Measurements from ENCODE around the gene PIEZO1.
"Not testable (repeated sequence)": the region's sequence is repeated elsewhere in the genome, so short reads cannot be mapped to it uniquely, and the experiment has no call there.

PIEZO1 gene, protein sequence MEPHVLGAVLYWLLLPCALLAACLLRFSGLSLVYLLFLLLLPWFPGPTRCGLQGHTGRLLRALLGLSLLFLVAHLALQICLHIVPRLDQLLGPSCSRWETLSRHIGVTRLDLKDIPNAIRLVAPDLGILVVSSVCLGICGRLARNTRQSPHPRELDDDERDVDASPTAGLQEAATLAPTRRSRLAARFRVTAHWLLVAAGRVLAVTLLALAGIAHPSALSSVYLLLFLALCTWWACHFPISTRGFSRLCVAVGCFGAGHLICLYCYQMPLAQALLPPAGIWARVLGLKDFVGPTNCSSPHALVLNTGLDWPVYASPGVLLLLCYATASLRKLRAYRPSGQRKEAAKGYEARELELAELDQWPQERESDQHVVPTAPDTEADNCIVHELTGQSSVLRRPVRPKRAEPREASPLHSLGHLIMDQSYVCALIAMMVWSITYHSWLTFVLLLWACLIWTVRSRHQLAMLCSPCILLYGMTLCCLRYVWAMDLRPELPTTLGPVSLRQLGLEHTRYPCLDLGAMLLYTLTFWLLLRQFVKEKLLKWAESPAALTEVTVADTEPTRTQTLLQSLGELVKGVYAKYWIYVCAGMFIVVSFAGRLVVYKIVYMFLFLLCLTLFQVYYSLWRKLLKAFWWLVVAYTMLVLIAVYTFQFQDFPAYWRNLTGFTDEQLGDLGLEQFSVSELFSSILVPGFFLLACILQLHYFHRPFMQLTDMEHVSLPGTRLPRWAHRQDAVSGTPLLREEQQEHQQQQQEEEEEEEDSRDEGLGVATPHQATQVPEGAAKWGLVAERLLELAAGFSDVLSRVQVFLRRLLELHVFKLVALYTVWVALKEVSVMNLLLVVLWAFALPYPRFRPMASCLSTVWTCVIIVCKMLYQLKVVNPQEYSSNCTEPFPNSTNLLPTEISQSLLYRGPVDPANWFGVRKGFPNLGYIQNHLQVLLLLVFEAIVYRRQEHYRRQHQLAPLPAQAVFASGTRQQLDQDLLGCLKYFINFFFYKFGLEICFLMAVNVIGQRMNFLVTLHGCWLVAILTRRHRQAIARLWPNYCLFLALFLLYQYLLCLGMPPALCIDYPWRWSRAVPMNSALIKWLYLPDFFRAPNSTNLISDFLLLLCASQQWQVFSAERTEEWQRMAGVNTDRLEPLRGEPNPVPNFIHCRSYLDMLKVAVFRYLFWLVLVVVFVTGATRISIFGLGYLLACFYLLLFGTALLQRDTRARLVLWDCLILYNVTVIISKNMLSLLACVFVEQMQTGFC (N-terminal part only)

DNA sequence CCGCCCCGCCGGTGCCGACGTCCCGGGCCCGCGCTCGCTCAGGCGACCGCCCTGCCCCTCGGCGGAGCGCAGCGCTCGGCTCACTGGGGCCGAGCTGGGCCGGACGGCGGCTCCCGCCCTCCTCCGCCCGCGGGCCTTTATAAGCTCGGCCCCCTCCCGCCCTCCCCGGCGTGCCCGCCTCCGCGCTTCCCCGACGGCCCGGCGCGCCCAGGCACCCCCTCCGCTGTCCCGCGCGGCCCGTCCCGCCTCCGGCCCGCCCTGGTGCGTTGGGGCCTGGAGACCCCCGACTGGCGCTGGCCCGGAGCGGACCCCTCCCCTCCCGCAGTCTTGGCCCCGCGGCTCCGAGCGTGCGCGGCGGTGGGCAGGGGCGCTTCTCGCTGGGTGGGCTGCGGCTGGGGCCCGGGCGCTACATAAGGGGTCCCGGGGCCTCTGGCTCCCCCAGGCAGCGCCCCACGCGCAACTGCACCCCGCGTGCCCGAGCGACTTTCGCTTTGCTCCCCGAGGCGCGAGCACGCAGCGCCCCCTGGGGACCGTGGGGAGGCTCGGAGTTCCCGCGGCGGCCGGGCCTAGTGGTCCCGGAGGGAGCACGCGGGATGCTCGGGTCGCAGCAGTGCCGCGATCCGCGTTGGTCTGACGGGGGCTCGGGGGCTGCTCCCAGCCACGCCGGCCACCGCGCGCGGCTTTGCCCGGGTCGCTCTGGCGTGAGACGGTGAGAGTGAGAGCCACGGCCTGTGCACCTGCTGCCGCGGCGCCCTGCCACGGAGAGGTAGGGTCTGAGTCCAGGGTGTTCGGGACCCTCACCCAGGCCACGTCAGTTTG is at the start of gene PIEZO1:
TSS of gene PIEZO1 (minus strand) at position 115 of the 819 bp plus-strand sequence. CDS start 256 bp downstream, outside the sequence.
- peak; percentile 92 for DNase-seq (ENCODE audit: low spot score)

DNA sequence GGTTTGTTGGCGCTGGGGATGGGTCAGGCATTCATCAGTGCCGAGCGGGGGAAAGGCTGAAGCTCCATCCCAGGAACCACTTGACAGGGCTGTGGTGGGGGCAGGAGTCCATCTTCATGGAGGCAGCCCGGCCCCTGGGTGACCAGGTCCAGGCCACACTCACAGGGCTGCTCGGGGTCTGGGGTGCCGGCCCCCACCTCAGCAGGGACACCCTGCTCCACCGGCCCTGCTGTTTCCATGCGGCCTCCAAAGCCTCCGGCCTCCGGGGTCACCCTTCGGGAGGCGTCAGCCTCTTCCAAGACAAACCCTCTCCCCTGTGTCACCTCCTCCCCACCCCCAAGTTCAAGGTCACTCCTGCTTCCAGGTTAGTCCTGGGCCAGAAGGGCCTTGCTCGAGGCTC is 49.6 kb upstream of the PIEZO1 start:
- DNase-seq (ENCODE audit: low spot score) = no peak

DNA sequence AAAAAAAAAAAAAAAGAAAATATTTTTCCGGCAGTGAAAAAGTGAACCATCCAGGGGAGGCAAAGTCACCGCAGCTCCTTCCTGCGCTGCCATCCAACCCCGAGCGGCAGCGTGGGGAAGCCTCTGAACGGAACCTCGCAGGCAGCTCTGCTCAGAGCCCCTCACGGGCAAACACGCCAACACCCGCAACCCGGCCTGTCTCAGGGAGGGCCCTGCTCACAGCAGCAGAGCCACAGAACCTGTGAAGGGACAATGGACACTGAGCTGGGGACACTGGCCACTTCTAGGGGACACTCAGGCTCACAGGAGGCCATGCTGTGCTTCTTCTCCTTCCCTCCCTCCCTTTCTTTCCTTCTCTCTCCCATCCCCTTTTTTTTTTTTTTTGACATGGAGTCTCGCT is 48.1 kb upstream of the PIEZO1 start:
- no peak for DNase-seq (ENCODE audit: low spot score)

DNA sequence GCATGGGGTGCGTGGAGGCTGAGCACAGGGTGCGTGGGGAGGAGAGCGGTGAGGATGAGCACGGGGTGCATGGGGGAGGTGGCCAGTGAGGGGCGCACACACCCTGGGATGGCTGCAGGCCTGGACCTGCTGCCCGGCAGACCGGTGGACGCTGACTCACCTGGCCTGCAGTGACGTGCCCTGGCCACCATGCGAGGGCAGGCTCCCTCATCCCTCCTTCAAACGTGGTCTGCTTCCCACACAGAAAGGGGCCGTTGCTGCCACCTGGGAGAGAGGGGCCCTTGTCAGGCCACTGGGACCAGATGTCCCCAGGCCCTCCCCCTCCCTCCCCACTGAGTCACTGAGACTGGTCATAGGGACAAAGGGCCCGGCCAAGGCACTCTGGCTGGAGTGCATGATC is 46.8 kb upstream of the PIEZO1 start:
- DNase-seq (ENCODE audit: low spot score) = no peak

DNA sequence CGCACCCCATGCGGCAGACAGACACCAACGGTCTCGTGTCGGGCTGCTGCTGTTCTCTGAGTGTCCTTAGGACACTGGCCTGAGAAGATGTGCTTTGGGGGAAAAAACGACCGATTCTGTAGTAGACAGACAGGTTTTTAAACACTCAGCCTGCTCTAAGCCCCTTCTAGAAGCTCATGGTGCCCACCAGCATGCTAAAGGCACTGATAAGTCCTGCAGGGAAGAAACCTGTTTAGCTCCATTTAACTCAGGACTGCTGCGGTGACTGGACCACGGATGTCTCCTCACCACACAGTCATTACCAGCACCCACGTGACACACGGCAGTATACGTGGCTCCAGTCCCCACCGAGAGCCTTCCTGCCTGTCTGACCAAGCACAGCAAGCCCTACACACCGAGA is 45.8 kb upstream of the PIEZO1 start:
- no peak for DNase-seq (ENCODE audit: low spot score)

DNA sequence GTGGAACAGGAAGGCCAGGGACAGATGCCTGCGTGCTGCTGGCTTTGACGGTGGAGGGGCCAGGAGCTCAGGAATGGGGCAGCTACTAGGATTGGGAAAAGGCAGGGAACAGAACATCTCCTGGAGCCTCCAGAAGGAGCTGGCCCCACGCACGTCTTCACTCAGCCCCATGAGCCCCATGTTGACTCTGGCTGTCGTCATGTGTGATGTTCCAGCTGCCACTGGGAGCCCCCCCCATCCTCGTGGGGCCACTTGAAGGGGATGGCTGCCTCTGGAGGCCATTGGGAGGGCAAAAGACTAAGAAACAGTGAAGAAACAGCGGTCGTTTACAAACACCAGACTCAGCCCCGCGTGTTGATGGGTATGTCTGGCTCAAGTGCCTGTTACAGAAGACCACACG is 45.2 kb upstream of the PIEZO1 start:
- DNase-seq (ENCODE audit: low spot score) = no peak

DNA sequence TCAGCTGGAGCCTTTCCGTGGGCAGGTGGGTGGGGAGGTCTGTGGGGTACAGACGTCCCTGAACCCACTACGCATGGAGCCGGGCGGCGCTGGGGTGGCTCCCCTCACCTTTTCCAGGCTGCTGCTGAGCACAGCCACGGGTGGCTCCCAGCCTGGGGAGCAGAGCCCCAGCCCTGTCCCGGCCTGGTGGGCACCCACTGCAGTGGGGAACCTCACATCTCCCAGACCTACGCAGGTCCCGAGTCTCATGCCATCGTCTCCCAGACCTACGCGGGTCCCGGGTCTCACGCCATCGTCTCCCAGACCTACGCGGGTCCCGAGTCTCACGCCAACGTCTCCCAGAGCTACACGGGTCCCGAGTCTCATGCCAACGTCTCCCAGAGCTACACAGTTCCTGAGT is 43.7 kb upstream of the PIEZO1 start:
- DNase-seq (ENCODE audit: low spot score) = no peak

DNA sequence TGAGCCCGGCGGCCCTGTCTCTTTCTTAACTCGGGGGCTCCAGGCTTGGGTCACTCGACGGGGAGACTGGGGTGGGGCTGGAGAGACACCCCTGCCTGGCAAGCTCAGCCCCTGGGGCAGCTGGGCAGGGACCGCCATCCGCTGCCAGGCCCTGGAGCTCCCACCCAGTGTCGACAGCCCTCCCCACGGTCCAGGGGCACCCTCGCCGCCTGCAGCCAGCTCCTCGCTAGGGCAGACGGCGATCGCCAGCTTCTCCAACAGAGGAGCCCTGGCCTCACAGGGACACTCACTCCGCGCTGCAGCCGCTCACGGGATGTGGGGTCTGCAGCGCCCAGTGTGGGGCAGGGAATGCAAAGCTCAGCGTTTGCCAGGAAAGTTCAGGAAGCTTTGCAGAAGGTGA is 42.7 kb upstream of the PIEZO1 start:
- DNase-seq (ENCODE audit: low spot score) = no peak

DNA sequence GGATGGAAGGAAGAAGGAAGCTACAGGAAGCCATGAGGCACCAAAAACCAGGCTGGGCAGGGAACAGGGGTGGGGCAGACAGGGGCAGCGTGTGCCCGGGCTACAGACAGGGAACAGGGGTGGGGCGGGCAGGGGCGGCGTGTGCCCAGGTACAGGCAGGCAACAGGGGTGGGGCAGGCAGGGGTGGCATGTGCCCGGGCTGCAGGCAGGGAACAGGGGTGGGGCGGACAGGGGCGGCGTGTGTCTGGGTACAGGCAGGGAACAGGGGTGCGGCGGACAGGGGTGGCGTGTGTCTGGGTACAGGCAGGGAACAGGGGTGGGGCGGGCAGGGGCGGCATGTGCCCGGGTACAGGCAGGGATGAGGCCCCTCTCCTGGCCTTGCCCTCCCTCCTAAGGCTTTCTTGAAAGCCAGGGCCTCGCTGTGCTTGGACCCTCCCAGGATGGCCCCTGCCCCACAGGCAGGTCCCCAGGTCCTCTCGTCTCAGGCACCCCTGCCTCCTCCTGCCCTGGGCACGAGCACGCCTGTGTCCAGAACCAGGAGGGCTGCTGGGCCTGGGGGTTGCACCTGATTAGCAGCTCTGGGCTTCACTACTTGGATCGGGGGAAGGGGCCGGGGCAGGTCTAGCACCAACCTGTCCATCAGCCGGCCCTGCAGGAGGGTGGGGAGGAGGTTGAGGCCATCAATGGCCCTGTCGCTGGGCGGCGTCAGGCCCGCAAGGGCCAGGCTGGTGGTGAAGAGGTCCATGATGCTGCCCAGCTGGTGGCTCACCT is 41.2 kb upstream of the PIEZO1 start:
- no peak for DNase-seq (ENCODE audit: low spot score)

DNA sequence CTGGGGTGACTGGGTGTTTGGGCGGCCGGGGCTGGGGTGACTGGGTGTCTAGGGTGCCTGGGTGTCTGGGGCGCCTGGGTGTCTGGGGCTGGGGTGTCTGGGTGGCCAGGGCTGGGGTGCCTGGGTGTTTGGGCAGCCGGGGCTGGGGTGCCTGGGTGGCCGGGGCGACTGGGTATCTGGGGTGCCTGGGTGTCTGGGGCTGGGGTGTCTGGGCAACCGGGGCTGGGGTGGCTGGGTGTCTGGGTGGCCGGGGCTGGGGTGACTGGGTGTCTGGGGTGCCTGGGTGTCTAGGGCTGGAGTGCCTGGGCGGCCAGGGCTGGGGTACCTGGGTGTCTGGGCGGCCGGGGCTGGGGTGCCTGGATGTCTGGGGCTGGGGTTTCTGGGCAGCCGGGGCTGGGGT is 40.1 kb upstream of the PIEZO1 start:
- no peak for DNase-seq (ENCODE audit: low spot score)

DNA sequence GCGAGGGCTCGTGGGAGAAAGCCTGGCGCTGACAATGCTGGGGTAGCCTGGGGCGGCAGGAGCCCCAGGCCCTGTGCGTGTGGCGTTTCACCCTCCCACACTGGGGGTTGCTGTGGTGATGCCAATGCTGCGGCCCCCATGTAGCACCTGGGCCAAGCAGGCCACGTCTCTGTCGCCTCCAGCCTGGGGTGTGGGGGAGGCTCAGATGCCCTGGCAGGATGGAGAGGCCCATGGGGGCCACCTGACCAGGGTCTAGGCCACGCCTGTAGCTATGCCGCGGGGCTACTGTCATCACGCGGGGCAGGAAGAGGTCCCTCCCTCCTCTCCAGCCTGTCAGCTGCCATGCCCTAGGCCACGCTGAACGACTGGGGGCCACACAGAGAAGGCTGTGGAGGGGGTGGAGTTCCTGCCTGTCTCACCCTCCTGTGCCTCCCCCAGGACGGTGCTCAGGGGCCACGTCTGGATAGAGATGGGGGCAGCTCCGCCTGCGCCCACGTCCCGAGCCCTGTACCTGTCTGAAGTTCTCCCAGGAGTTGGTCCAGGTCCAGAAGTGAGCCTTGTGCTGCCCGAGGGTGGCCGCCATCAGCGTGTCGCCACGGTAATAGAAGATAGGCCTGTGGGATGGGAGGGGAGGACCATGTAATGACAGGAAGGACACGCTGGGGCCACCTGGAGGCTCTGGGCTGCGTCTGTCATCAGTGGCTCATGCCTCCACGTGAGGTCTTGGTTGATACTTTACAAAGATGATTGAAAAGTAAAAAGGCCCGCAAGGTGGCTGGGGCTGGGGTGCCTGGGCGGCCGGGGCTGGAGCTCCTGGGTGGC is 39.4 kb upstream of the PIEZO1 start:
- DNase-seq (ENCODE audit: low spot score) = no peak

DNA sequence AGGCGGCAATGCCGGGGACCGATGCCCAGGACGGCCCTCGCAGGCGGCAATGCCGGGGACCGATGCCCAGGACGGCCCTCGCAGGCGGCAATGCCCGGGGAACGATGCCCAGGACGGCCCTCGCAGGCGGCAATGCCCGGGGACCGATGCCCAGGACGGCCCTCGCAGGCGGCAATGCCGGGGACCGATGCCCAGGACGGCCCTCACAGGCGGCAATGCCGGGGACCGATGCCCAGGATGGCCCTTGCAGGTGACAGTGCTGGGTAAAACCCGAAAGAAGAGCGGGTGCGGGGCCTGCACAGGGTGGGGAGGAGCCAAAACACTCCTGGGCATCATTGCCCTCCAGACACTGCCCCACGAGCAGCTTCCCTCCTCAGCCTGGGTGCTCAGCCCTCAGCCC is 38.6 kb upstream of the PIEZO1 start:
- not testable (repeated sequence) for DNase-seq (ENCODE audit: low spot score)

DNA sequence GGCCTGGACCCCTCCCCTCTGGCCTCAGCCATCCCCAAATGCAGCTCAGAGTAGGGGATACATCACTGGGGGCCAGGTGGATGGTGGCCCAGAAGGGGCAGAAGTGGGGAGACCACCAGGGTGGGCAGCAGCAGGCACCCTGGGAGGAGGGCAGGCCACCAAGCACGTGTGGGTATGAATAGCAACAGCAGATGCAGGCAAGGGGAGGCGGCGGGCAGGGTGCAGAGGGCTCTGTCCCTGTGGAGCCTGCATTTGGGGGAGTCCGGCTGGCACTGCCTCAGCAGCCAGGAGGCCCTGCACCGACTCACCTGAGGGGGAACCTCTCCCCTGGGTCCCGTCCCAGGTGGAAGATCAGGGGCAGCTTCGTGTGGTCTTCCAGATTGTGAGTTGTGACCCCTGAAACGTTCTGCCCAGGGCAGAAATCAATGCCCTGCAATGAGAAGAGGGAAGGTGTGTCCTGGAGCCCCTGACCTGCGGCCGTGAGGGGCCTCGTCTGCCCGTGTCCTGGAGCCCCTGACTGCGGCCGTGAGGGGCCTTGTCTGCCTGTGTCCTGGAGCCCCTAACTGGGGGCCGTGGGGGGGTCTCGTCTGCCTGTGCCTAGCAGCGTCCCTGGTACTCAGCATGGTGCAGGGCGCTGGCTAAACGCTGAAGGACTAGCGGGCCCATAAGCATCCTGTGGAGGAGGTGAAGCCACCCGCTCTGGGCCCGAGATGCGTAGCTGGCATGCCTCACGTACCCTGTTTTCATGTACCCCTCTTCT is 37.4 kb upstream of the PIEZO1 start:
- no peak for DNase-seq (ENCODE audit: low spot score)

DNA sequence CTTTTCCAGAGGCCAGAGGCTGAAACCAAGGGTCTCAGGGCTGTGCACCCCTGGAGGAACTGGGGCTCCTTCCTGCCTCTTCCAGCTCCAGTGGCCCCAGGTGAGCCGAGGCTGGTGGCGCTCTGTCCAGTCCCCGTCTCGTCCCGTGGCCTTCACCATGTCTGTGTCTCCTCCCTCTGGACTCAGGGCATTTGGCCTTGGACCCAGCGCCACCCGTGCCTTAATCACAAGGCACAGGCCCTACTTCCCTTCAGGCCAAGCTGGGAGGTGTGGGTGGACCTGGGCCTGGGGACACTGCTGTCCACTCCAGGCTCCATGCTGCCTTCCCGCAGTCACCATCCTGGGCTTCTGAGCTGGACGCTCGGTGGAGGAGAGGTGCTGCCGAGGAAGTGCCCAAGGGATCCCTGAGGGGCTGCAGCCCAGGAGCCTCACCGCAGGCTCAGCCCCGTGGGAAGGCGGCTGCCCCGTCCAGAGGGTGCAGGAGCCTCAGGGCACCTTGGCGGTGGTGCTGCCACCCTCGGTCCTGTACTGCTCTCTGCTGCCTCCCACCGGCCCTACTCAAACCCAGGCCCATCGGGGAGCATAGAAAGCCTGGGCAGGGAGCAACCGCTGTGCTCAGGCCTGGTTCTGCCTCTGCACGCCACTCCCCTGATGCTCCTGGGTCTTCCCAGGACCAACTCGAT is 36.3 kb upstream of the PIEZO1 start:
- DNase-seq (ENCODE audit: low spot score) = no peak

DNA sequence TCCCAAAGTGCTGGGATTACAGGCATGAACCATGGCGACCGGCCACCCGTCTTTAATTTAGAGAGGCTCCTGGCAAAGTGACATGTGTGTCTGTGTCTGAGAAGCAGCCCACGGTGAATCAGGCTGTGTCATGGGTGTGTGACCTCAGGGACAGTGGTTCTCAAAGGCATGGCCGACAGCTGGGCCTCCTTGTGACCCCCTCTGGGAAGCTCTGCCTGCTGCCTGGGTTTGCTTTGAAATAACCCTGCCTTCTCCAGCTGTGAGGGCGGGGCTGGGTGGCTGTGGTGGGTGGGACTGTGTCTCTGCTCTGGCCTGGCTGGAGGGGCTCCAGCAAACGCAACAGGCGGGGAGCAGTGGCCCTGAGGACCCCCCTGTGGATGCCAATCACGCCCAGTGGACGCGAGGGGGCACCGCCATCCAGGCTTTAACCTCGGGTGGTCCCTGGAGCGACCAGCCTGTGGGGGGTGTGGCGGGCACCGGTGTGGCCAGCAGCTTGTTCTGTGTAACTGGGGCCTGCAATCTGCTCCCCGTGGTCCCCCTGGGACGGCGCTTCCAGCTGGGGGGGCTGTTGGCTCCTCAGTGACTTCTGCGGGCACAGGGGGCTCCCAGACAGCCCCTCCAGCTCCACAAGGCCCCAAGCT is 35.5 kb upstream of the PIEZO1 start:
- no peak for DNase-seq (ENCODE audit: low spot score)

DNA sequence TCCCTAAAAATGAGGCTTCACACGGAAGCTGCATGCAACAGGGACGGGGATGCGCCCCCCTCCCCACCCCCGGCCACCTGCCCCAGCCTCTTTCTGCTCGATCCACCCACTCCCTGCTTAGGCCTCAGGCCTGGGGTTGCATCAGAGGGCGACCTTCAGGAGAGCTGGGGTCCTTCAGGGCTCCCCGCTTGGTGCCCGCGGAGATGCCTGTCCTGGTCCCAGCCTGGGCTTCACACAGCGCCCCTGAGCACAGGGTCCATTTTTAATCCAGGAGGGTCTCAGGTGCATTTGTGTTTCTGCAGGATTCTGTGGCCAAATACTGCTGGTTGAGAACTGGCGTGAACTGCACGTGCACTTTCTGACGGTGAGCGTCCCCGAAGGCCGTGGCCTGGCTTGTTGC is 34.1 kb upstream of the PIEZO1 start:
- no peak for DNase-seq (ENCODE audit: low spot score)

DNA sequence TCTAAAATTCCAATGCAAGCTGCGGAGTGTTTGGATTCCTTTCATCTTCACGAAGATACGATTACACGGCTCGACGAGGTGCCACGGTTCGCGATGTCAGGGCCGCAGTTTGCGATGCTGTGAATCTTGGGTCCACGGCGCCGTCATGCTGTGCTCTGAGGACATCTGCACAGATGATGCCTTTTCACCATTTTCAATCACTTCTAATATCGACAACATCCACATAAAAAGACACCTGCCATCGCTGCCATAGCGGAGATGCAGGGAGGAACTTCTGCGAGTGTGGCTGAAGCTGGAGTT is 33.5 kb upstream of the PIEZO1 start:
- no peak for DNase-seq (ENCODE audit: low spot score)
